NCI-H1105 treated with DMSO at 0.1 percent for 48 hours (cell line): ENCODE data around the gene ADCK1.
"Not testable (repeated sequence)": the region's sequence is repeated elsewhere in the genome, so short reads cannot be mapped to it uniquely, and the experiment has no call there.

Source experiments
- DNase-seq: peaks from one replicate; lab custom pipeline; 2025; lab: John Stamatoyannopoulos, UW

Gene ADCK1

GRCh38 chr14:77950371-77951063 lies 150.6 kb downstream of the ADCK1 start:
- no peak for DNase-seq

- no peak for DNase-seq
Observed at GRCh38 chr14:77955816-77956484, 156.0 kb downstream of the ADCK1 start.

GRCh38 chr14:77959686-77960085 lies 159.8 kb downstream of the ADCK1 start:
- not testable (repeated sequence) for DNase-seq

GRCh38 chr14:77961847-77962580 lies 162.1 kb downstream of the ADCK1 start:
- DNase-seq, result no peak

- no peak for DNase-seq
Observed at GRCh38 chr14:77962731-77963520, 163.0 kb downstream of the ADCK1 start.

- no peak for DNase-seq
Observed at GRCh38 chr14:77964586-77964985, 164.7 kb downstream of the ADCK1 start.

GRCh38 chr14:77965050-77965449 lies 165.1 kb downstream of the ADCK1 start:
- no peak for DNase-seq

GRCh38 chr14:77965919-77966435 lies 166.1 kb downstream of the ADCK1 start:
- no peak for DNase-seq

GRCh38 chr14:77967110-77967509 lies 167.2 kb downstream of the ADCK1 start:
- DNase-seq, result no peak

- no peak for DNase-seq
Observed at GRCh38 chr14:77970646-77971045, 170.7 kb downstream of the ADCK1 start.

GRCh38 chr14:77973246-77973645 lies 173.3 kb downstream of the ADCK1 start:
- no peak for DNase-seq

GRCh38 chr14:77976591-77976990 lies 176.7 kb downstream of the ADCK1 start:
- no peak for DNase-seq

GRCh38 chr14:77979171-77979570 lies 179.3 kb downstream of the ADCK1 start:
- no peak for DNase-seq

GRCh38 chr14:77979666-77980351 lies 179.9 kb downstream of the ADCK1 start:
- DNase-seq, result no peak

GRCh38 chr14:77980475-77981321 lies 180.8 kb downstream of the ADCK1 start:
- DNase-seq, result no peak
